GM12878 (cell line): ENCODE results near the gene ZMYM1. TPM values are rescaled to one million over a fixed set of nuclear protein-coding genes. Genes with fewer than 3 reads are reported as not detected.

Experiments used
- ATAC-seq: fragments of 200-7000 bp; cut with Tn5 transposase; 3 replicates; pipeline ENCODE4 v1.9.1; 2020; ENCODE audit warnings: mild to moderate bottlenecking, moderate library complexity
- BruUV-seq: library from RNA; stranded (reverse); fragments of 400-500 nt; replicated peaks from 2 replicates; lab custom pipeline; 2021; lab: Mats Ljungman, UMichigan
- CTCF ChIA-PET: fragments of 300-600 bp; sonication (Branson Sonifier 250); formaldehyde crosslinking; extraction: SDS; loops from one replicate; lab custom pipeline; 2021; ENCODE audit warnings: inconsistent platforms; lab: Yijun Ruan, JAX
- POLR2A ChIA-PET: fragments of 350-600 bp; formaldehyde crosslinking; extraction: SDS; loops from one replicate; lab custom pipeline; 2021; ENCODE audit warnings: inconsistent platforms; lab: Charles Lee
- RAD21 ChIA-PET: fragments of 300-600 bp; sonication (Branson Sonifier 250); formaldehyde crosslinking; loops from one replicate; lab custom pipeline; 2023; ENCODE audit warnings: antibody characterized with exemption; ENCODE audit not compliant: unreplicated experiment; lab: Charles Lee
- SMC1A ChIA-PET: fragments of 300-600 bp; sonication (Branson Sonifier 250); formaldehyde crosslinking; loops from one replicate; lab custom pipeline; 2023; ENCODE audit not compliant: unreplicated experiment, uncharacterized antibody; lab: Charles Lee
- DNase-seq: peaks from one replicate; pipeline ENCODE4 v3.0.0-alpha.2; 2011; ENCODE audit warnings: low read depth, low spot score
- FAIRE-seq: peaks from 3 replicates; lab custom pipeline; 2011; peaks lifted over from hg19 to GRCh38; lab: Jason Lieb, UNC
- H2AFZ ChIP-seq: 2 replicates; pipeline ENCODE4 v1.6.0; 2011; ENCODE audit warnings: low read depth, low read length, control low read depth; ENCODE audit not compliant: control insufficient read depth
- H3K27ac ChIP-seq: 2 replicates; pipeline ENCODE4 v1.5.1; 2011; ENCODE audit warnings: control low read depth; ENCODE audit not compliant: control insufficient read depth, insufficient read depth
- H3K27me3 ChIP-seq, 2 experiments: replicated peaks in 1 of 2; 2 replicates each; pipeline versions ENCODE4 v1.6.0 to v1.6.1; 2011; ENCODE audit warnings: low read length in 1 of 2; ENCODE audit not compliant: control insufficient read depth in 2 of 2, insufficient read depth in 2 of 2
- H3K36me3 ChIP-seq, 2 experiments: 2 replicates each; pipeline ENCODE4 v1.5.1; 2011; ENCODE audit warnings: low read length in 1 of 2; ENCODE audit not compliant: control insufficient read depth in 2 of 2, insufficient read depth in 2 of 2
- H3K4me1 ChIP-seq: 2 replicates; pipeline ENCODE4 v1.6.1; 2011; ENCODE audit warnings: mild to moderate bottlenecking, low read length, moderate library complexity, mixed read lengths; ENCODE audit not compliant: control insufficient read depth, insufficient read depth
- H3K4me2 ChIP-seq: 2 replicates; pipeline ENCODE4 v1.6.0; 2011; ENCODE audit warnings: control low read depth; ENCODE audit not compliant: control insufficient read depth, insufficient read depth
- H3K4me3 ChIP-seq: fragments of 200-600 bp; sonication (generic); 2 replicates; pipeline ENCODE4 v1.5.1; 2016
- H3K79me2 ChIP-seq: 2 replicates; pipeline ENCODE4 v1.6.0; 2011; ENCODE audit warnings: low read length; ENCODE audit not compliant: control insufficient read depth, insufficient read depth
- H3K9ac ChIP-seq: 2 replicates; pipeline ENCODE4 v1.8.0; 2011; ENCODE audit warnings: low read length, control low read depth, mixed read lengths; ENCODE audit not compliant: control insufficient read depth, insufficient read depth
- H3K9me3 ChIP-seq: replicated peaks from 3 replicates; pipeline ENCODE4 v1.5.1; 2011; ENCODE audit warnings: mild to moderate bottlenecking, low read length; ENCODE audit not compliant: control insufficient read depth, insufficient read depth
- H4K20me1 ChIP-seq: 2 replicates; pipeline ENCODE4 v1.6.0; 2011; ENCODE audit not compliant: control insufficient read depth, insufficient read depth
- BCL11A ChIP-seq: IDR thresholded peaks from 2 replicates; pipeline ENCODE4 v1.6.1; 2011; ENCODE audit warnings: low read depth, low read length
- CREB1 ChIP-seq: IDR thresholded peaks from 2 replicates; pipeline ENCODE4 v1.6.1; 2012; ENCODE audit warnings: low read depth, mild to moderate bottlenecking, inconsistent platforms
- IRF4 ChIP-seq: IDR thresholded peaks from 2 replicates; pipeline ENCODE4 v1.6.1; 2011; ENCODE audit warnings: low read depth, low read length
- MLLT1 ChIP-seq: fragments of 450-650 bp; IDR thresholded peaks from 2 replicates; pipeline ENCODE4 v1.6.1; 2016; ENCODE audit warnings: mild to moderate bottlenecking
- NFIC ChIP-seq: IDR thresholded peaks from 2 replicates; pipeline ENCODE4 v1.6.1; 2012; ENCODE audit warnings: low read depth, mild to moderate bottlenecking, inconsistent platforms, low read length, moderate library complexity
- SMARCA5 ChIP-seq: fragments of 450-650 bp; IDR thresholded peaks from 2 replicates; pipeline ENCODE4 v1.6.1; 2017; ENCODE audit warnings: mild to moderate bottlenecking
- SP1 ChIP-seq: IDR thresholded peaks from one replicate; pipeline ENCODE4 v1.6.1; 2011; ENCODE audit warnings: low read depth, low read length
- SUPT20H ChIP-seq: IDR thresholded peaks from 2 replicates; pipeline ENCODE4 v1.6.1; 2011; ENCODE audit warnings: low read depth, mild to moderate bottlenecking, low read length, moderate library complexity, borderline replicate concordance; ENCODE audit not compliant: control insufficient read depth
- TCF7 ChIP-seq: IDR thresholded peaks from 2 replicates; pipeline ENCODE4 v1.6.1; 2014; ENCODE audit warnings: antibody characterized with exemption, borderline replicate concordance
- WRNIP1 ChIP-seq: IDR thresholded peaks from 2 replicates; pipeline ENCODE4 v1.6.1; 2011; ENCODE audit warnings: low read depth, low read length, improper control_type of control experiment, borderline replicate concordance
- YY1 ChIP-seq: IDR thresholded peaks from 2 replicates; pipeline ENCODE4 v1.6.1; 2011; ENCODE audit warnings: low read depth, mild to moderate bottlenecking, low read length
- ZNF24 ChIP-seq: fragments of 450-650 bp; IDR thresholded peaks from 2 replicates; pipeline ENCODE4 v1.6.1; 2017; ENCODE audit warnings: antibody characterized with exemption, mild to moderate bottlenecking
- ZNF592 ChIP-seq: fragments of 450-650 bp; IDR thresholded peaks from 2 replicates; pipeline ENCODE4 v1.6.1; 2017; ENCODE audit warnings: mild to moderate bottlenecking, moderate library complexity
- WGBS: methylation state at CpG from one replicate; pipeline ENCODE4 v1.1.6; 2016; ENCODE audit warnings: low lambda C conversion rate; ENCODE audit not compliant: insufficient replicate concordance, insufficient coverage; ENCODE audit errors: missing lambda C conversion rate; 5-methylcytosine and 5-hydroxymethylcytosine counted together
- in situ Hi-C: fragments of 300-500 bp; cut with MboI; formaldehyde crosslinking; loops from 9 replicates; pipeline ENCODE4 v1.14.3; 2018; ENCODE audit warnings: mixed read lengths
- intact Hi-C: fragments of 100-400 bp; cut with micrococcal nuclease; formaldehyde crosslinking; loops from one replicate; pipeline ENCODE4 v1.14.2; 2022; ENCODE audit not compliant: unreplicated experiment
- polyA plus RNA-seq, 11 experiments: library from polyadenylated mRNA; depleted of rRNA in 4 of 11; unstranded in 6 of 11; stranded (reverse) in 5 of 11; fragments of >200 nt; fragmentation: Nextera tagmentation in 4 of 11; fragmentation: Illumina TruSeq in 1 of 11; extraction: Ambion mirVana in 4 of 11; extraction: Trizol in 1 of 11; gene quantifications; 1 replicate in 1 of 11; 2 replicates in 10 of 11; pipeline versions ENCODE4 v1.2.1 to v1.2.3, GENCODE V29; 2011 to 2016; ENCODE audit warnings: inconsistent platforms in 2 of 11, missing spikeins in 2 of 11, low read depth in 1 of 11
- total RNA-seq, 4 experiments: library from RNA; depleted of rRNA in 3 of 4; stranded (reverse); fragments of >200 nt in 3 of 4; fragmentation: Illumina TruSeq in 1 of 4; extraction: Trizol in 1 of 4; gene quantifications; 2 replicates each; pipeline versions ENCODE4 v1.2.1 to v1.2.3, GENCODE V29; 2013 to 2021

ZMYM1 gene
- total and polyA plus RNA-seq, 10 of the 15 experiments (the other 5 are each of a cell fraction or from before 2014, with no cell fraction given): 0.45 to 5.2 (median 1.4) TPM

GRCh38 chr1:35126546-35126945 is 47.4 kb downstream of the ZMYM1 start:
- H3K36me3 ChIP-seq: no peaks in the 10 kb centered on the region
- TF ChIP-seq TCF7: no peak
- H2AFZ ChIP-seq: no peak overlapping the region
- H3K9ac ChIP-seq: no peak overlapping the region
- no peaks in the 10 kb centered on the region for H4K20me1 ChIP-seq
- H3K4me1 ChIP-seq: no peaks in the 10 kb centered on the region
- H3K4me2 ChIP-seq: no peak overlapping the region
- H3K9me3 ChIP-seq: no peaks in the 10 kb centered on the region; the same call in 2 of the 3 replicates
- intact Hi-C loops: no loop called here
- ChIA-PET CTCF (no interaction called here), SMC1A (no interaction called here), POLR2A (no interaction called here), RAD21 (no interaction called here)
- in situ Hi-C loops: no loop called here
- H3K4me3 ChIP-seq: no peak overlapping the region
- FAIRE-seq: no peak
- no peak for DNase-seq
- ATAC-seq: no peak
- H3K27ac ChIP-seq: no peak overlapping the region
- H3K79me2 ChIP-seq: no peaks in the 10 kb centered on the region
- BruUV-seq: no TSS peak
- 0% methylated on average over 1 of the region's 1 CpG for WGBS
- H3K27me3 ChIP-seq: no peaks in the 10 kb centered on the region

GRCh38 chr1:35129080-35129479 is 49.9 kb downstream of the ZMYM1 start:
- no peak for FAIRE-seq
- ATAC-seq: no peak
- ChIA-PET CTCF (no interaction called here), RAD21 (interaction anchor here (0.6 kb wide), 1 partner anchor 310 kb away, joined by 3 read pairs; no protein-coding TSS in a partner anchor), POLR2A (interaction anchor here (0.5 kb wide), 1 partner anchor 9 kb away, joined by 4 read pairs; no protein-coding TSS in a partner anchor), SMC1A (interaction anchor here (1.3 to 1.8 kb wide), 2 partner anchors 9 to 13 kb away, joined by 3 read pairs; no protein-coding TSS in a partner anchor)
- BruUV-seq: no TSS peak
- no peak overlapping the region for H2AFZ ChIP-seq
- TF ChIP-seq ZNF24: no peak
- TF ChIP-seq SUPT20H: no peak
- no peak for TF ChIP-seq MLLT1
- TF ChIP-seq SMARCA5: no peak
- TF ChIP-seq SP1: no peak
- TF ChIP-seq ZNF592: no peak
- no peak for TF ChIP-seq WRNIP1
- TF ChIP-seq NFIC: no peak
- no peak for TF ChIP-seq BCL11A
- TF ChIP-seq YY1: no peak
- no peak for TF ChIP-seq CREB1
- no peak for TF ChIP-seq IRF4
- H3K36me3 ChIP-seq: no peaks in the 10 kb centered on the region
- no peaks in the 10 kb centered on the region for H3K79me2 ChIP-seq
- H3K4me2 ChIP-seq: no peak overlapping the region
- H3K27ac ChIP-seq: no peak overlapping the region
- no peaks in the 10 kb centered on the region; the same call in 2 of the 3 replicates for H3K9me3 ChIP-seq
- no peak overlapping the region for H3K4me3 ChIP-seq
- no peak overlapping the region for H3K9ac ChIP-seq
- no peaks in the 10 kb centered on the region for H3K27me3 ChIP-seq
- H4K20me1 ChIP-seq: no peaks in the 10 kb centered on the region
- in situ Hi-C loops: no loop called here
- no peaks in the 10 kb centered on the region for H3K4me1 ChIP-seq
- no peak for DNase-seq
- intact Hi-C loops: no loop called here
